GM18907 (cell line): ENCODE measurements around the gene DCAF8L2.
"Not testable (repeated sequence)": the region's sequence is repeated elsewhere in the genome, so short reads cannot be mapped to it uniquely, and the experiment has no call there.

Source experiments
- ATAC-seq: cut with Tn5 transposase; IDR thresholded peaks from one replicate; pipeline ENCODE4 v1.9.1; 2021; ENCODE audit warnings: mild to moderate bottlenecking, moderate library complexity; ENCODE audit not compliant: unreplicated experiment

The DCAF8L2 gene

GRCh38 chrX:27590044-27590443 is at the start of gene DCAF8L2:
Gene DCAF8L2, plus strand, starts transcription at chrX:27590344. Its CDS starts 156,552 bp downstream, at chrX:27746896.
- no peak for ATAC-seq

GRCh38 chrX:27541161-27541560 is 49.0 kb upstream of the DCAF8L2 start:
- ATAC-seq: not testable (repeated sequence)

- ATAC-seq: no peak
These were observed 41.5 kb upstream of the DCAF8L2 start for GRCh38 chrX:27548624-27549023.

GRCh38 chrX:27549688-27550087 is 40.5 kb upstream of the DCAF8L2 start:
- no peak for ATAC-seq

DNA sequence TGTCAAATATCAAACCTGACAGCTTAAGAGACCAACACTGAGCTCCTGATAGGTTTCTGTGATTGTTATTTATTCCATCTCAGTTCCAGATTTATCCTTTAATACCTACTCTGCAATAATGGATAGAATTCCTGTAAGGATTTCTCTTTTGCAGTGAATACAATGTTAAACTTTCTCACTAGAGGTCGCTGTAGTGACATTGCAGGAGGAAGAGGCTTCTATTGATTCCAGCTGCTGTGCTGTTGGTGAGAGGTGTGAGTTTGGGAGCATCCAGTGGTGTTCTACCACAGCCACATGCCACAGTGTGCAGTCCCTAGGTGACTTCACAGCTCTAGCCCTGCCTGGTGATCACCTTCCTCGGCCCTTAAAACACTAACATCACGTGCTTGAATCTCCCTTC is 34.6 kb upstream of the DCAF8L2 start:
- ATAC-seq: no peak

DNA sequence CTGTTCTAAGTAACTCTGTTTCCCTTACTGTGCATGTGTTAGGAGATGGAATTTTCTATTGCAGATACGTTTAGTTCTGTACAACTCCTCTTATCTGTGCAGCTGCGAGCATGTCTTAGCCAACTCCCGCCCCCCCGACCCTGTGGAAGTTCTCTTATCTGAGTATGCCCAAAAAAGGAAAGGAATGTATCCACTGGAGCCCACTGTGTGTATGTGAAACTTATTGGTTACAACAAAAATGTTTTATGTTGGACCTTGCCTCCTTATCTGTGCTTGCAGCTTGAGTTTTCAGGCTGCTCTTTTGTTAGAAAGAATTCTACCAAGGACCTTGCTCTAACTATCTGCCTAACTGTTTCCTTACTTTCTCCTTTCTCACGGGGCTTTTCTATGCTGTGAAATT is 24.2 kb upstream of the DCAF8L2 start:
- ATAC-seq: no peak

DNA sequence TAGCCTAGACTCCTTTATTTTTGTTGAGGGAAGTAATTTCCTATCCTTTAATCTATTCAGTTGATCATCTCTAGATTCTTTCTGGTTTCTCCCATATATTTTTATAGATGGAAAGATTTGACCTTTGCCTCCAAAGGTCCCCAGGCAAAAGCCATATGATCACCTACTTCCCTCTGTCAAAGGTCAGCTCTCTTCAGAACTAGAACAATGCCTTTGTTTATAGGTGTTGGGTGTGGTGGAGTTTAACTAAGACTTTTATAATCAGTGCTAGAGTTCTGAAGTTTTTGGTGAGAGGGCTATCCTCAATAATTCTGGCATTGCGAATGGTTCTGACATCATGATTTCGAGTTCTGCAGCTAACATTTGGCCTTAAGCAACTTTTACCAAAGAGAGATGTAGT is 19.0 kb upstream of the DCAF8L2 start:
- ATAC-seq: no peak

GRCh38 chrX:27575565-27575964 is 14.6 kb upstream of the DCAF8L2 start:
- no peak for ATAC-seq

DNA sequence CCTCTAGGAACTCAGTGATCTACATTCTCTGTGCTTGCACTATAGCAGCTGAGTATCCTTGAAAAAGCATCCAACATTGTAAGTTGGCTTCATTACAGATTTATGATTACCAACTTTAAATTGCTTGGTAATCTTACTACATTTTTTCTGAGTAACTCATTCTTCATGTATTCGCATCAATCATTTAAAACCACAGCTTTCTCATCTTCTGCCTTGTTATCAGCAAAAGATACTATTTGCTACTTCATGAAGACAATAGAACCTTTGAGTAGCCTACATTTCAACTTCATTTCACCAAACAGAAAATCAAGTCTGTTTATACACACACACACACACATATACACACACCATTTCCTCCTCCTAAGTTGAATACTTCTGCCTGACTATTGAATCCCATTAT is 6.2 kb upstream of the DCAF8L2 start:
- ATAC-seq: no peak

GRCh38 chrX:27591938-27592337 is 1.8 kb downstream of the DCAF8L2 start:
- ATAC-seq: no peak

DNA sequence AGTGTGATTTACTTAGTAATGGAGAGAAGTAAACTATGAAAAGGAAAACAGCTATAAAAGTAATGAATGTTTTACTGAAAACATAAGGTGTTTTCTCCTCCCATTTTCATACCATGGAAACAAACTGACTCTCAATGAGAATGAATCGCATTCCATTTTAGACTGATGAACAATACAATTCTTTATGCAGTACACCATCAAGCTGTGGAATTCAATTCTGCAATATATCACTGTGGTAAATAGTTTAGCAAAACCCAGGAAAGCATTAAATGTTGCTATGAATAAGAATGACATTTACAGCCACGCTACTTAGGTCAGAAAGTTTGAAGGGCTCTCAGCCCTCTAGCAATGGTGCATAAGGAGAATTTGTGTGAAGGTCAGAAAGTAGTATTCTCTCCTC is 7.4 kb downstream of the DCAF8L2 start:
- no peak for ATAC-seq

DNA sequence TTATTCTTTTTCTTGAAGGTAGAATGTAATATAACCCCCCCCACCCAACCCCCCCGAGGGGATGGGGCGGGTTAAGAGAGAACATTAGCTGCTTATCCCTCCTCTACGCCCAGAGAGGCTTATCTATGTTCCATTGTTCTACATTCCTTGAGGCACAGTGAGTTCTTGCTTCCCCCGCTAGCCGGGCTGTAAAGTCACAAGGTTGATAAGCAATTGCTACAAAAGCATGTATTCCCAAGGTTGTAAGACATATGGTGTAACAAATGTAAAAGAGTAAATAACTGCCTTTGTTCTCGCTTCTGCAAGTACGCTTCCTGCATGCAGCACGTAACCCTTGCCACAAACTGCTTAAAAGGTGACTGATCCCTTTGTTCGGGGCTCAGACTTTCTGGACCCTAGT is 8.2 kb downstream of the DCAF8L2 start:
- no peak for ATAC-seq

- no peak for ATAC-seq
These were observed 9.8 kb downstream of the DCAF8L2 start for GRCh38 chrX:27599928-27600327.

GRCh38 chrX:27600686-27601085 is 10.5 kb downstream of the DCAF8L2 start:
- ATAC-seq: no peak

DNA sequence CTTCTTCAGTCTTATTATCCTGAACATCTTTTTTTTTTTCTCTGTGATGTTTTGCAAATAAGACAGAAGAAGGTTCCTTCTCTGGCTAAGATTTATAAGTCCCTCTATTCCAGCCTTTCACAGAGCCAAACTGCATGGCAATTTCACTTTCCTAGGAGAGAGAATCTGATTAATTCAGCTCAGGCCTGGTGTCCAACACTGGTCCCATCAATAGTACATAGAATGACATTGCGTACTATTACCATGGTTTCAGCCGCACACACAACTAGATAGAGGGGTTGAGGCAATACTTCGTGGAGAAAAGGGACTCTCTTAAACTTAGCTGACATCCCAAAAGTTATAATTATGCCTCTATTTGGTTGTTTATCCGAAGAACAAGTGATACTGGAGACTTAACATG is 18.5 kb downstream of the DCAF8L2 start:
- no peak for ATAC-seq

DNA sequence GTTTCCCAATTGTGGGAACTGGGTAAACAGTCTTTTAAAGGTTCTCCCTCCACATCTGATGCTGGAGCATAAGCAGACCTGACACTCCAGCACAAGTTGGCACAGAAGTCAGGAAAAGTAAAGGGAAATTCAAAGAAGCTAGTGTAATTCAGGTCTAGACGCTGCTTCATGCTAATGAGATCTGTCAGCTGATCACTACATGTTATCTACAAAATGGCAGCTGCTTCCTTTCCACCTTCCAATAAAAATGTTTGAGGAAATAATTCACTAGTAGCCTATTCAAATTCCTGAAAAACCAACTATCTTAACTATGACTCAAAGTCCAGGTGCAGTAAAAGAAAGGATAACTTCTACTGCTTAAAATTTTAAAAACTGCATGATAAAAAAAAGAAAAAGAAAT is 29.3 kb downstream of the DCAF8L2 start:
- no peak for ATAC-seq

DNA sequence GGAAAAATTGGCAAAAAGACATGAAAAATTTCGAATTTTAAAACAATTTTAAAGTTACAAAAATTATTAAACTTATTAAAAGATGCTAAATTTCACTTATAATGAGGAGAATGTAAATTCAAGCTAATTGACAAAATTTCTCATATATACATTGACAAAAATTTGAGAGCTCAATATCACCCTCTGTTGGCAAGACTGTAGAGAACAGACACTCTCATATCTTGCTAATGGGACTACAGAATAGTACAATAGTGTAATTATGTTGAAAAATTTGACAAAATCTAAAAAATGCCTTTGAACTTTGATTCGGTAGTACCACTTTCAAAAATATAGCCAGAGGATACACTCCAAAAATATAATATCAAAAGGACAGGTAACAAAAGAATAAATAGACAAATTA is 29.8 kb downstream of the DCAF8L2 start:
- ATAC-seq: no peak

- ATAC-seq: no peak
These were observed 32.7 kb downstream of the DCAF8L2 start for GRCh38 chrX:27622883-27623282.

- no peak for ATAC-seq
These were observed 35.9 kb downstream of the DCAF8L2 start for GRCh38 chrX:27626066-27626465.

- ATAC-seq: no peak
These were observed 43.2 kb downstream of the DCAF8L2 start for GRCh38 chrX:27633328-27633727.

DNA sequence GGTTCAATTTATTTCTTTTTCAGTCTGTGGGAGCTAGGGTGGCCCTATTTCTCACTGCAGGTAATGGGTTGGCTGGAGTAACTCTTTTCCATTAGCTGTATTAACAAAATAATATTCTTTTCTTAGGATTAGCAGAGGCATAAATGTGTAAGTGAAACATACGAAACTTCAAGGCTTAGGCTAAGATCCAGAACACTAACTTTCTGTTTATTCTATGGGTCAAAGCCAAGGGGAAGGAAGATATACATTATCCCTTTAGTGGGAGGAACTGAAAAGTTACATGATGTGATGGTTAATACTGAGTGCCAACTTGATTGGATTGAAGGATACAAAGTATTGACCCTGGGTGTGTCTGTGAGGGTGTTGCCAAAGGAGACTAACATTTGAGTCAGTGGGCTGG is 66.4 kb downstream of the DCAF8L2 start:
- no peak for ATAC-seq

DNA sequence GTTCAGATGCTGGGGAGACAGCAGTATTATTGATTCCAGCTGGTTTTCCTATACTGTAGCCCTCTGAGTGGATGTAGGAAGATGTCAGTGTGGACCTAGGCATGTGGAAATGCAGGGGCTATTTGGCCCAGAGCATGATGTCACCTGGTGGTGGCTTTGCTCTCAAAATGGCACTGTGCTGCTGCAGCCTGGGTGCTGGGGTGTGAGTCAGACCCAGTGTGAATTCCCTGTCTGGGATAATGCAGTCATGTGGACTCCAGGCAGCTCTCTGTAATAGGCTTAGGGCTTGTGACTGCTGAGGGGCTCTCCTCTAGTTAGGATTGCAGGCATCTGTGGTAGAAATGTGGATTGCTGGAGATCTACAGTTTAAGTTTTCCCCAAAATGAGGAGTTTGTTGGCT is 70.7 kb downstream of the DCAF8L2 start:
- no peak for ATAC-seq

DNA sequence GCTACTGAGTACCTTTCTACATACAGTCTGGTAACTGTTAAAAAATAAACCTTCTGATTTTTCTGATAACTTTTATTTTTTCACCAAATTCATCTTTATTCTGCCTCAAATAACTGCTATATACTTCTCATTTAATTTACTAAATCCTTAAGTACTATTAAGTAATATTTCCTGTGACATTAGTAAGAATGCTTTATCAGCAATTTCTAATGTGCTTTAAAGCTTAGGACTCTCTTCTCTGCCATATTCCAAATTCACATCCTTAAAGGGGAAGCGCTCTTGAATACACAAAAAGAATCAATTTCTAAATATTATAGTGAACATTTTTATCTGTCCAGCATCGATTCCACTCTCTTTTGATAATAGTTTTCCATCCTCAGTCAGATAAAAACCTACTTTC is 81.1 kb downstream of the DCAF8L2 start:
- no peak for ATAC-seq

DNA sequence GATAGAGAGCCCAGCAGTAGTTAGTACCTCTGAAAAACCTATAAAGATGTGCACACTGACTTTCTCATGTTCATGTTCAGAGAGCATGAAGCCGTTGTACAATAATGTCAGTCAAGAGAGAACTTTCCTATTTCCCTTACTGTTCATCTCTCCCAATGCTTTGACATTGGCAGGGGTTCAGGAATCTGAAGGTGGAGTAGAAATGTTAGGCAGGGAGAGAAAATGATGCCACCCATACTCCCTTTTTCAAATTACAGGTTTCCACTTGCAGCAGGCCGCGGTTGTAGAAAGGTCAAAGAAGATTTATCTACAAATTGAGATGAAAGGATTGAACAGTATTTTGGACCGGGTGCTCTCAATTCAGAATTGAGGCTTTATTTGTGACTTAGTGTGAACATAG is 84.3 kb downstream of the DCAF8L2 start:
- ATAC-seq: no peak
